ENCODE results near the gene MT1A. TPM values are rescaled to one million over a fixed set of nuclear protein-coding genes. Genes with fewer than 3 reads are reported as not detected.

MT1A gene
- total RNA-seq, 1 experiment from 2014 or later, result not detected

GRCh38 chr16:56679818-56680217, 41.4 kb downstream of the MT1A start:
- ChIA-PET POLR2A (ENCODE audit: low non-redundant PET) (no interaction called here), CTCF (no interaction called here)
- intact Hi-C loops (cut with micrococcal nuclease; ENCODE audit: unreplicated experiment), result loop anchor here (5.0 kb wide), 1 partner anchor 73 kb away; the partner anchor contains the start of gene MT2A
- H3K36me3 ChIP-seq (ENCODE audit: insufficient read depth, low read length, poor library complexity, severe bottlenecking), result no peaks in the 10 kb centered on the region
- no TSS peak for BruUV-seq (replicated peaks)
- DNase-seq (ENCODE audit: low spot score), result no peak
- H3K4me3 ChIP-seq (ENCODE audit: low read depth, low read length, poor library complexity, severe bottlenecking), result no peak overlapping the region
- no peaks in the 10 kb centered on the region for H3K9me3 ChIP-seq (ENCODE audit: low read depth, low read length, poor library complexity, severe bottlenecking)
- no peaks in the 10 kb centered on the region for H3K4me1 ChIP-seq (ENCODE audit: insufficient read depth, low read length, poor library complexity, severe bottlenecking)
- H3K27me3 ChIP-seq (replicated peaks; ENCODE audit: insufficient read depth, low read depth, low read length, poor library complexity), result no peaks in the 10 kb centered on the region
- H3K27ac ChIP-seq (ENCODE audit: low read depth, low read length, poor library complexity, severe bottlenecking), result no peak overlapping the region
- TF ChIP-seq EZH2 (IDR thresholded peaks at IDR 0.05; ENCODE audit: borderline replicate concordance, low read depth, low read length, poor library complexity, severe bottlenecking) (no peak), CTCF (conservative IDR thresholded peaks at IDR 0.05; ENCODE audit: low read depth, low read length) (no peak)

GRCh38 chr16:56681939-56682702, 43.7 kb downstream of the MT1A start, which contains the start of gene MT1X:
TSS of gene MT1X (plus strand) at chr16:56682470. CDS start at chr16:56682541, 71 bp downstream.
- Histone ChIP-seq H3K4me3 (ENCODE audit: low read depth, low read length, poor library complexity, severe bottlenecking) (peak within 1 kb of the TSS; percentile 51), H3K36me3 (ENCODE audit: insufficient read depth, low read length, poor library complexity, severe bottlenecking) (no peaks in the 10 kb centered on the region), H3K9me3 (ENCODE audit: low read depth, low read length, poor library complexity, severe bottlenecking) (no peaks in the 10 kb centered on the region), H3K27me3 (replicated peaks; ENCODE audit: insufficient read depth, low read depth, low read length, poor library complexity) (no peaks in the 10 kb centered on the region), H3K4me1 (ENCODE audit: insufficient read depth, low read length, poor library complexity, severe bottlenecking) (no peaks in the 10 kb centered on the region), H3K27ac (ENCODE audit: low read depth, low read length, poor library complexity, severe bottlenecking) (peak within 1 kb of the TSS; percentile 35)
- intact Hi-C loops (cut with micrococcal nuclease; ENCODE audit: unreplicated experiment), result loop anchor here (5.0 kb wide), 1 partner anchor 75 kb away; the partner anchor contains the start of gene MT2A
- peak; percentile 93 for DNase-seq (ENCODE audit: low spot score)
- BruUV-seq (replicated peaks), result no TSS peak
- CTCF ChIA-PET, result no interaction called here
- TF ChIP-seq EZH2 (IDR thresholded peaks at IDR 0.05; ENCODE audit: borderline replicate concordance, low read depth, low read length, poor library complexity, severe bottlenecking), result no peak
- TF ChIP-seq CTCF (conservative IDR thresholded peaks at IDR 0.05; ENCODE audit: low read depth, low read length), result no peak
- POLR2A ChIA-PET (ENCODE audit: low non-redundant PET), result no interaction called here

- Histone ChIP-seq H3K9me3 (ENCODE audit: low read depth, low read length, poor library complexity, severe bottlenecking) (no peaks in the 10 kb centered on the region), H3K4me1 (ENCODE audit: insufficient read depth, low read length, poor library complexity, severe bottlenecking) (no peaks in the 10 kb centered on the region), H3K27me3 (replicated peaks; ENCODE audit: insufficient read depth, low read depth, low read length, poor library complexity) (no peaks in the 10 kb centered on the region), H3K36me3 (ENCODE audit: insufficient read depth, low read length, poor library complexity, severe bottlenecking) (no peaks in the 10 kb centered on the region), H3K27ac (ENCODE audit: low read depth, low read length, poor library complexity, severe bottlenecking) (no peak overlapping the region), H3K4me3 (ENCODE audit: low read depth, low read length, poor library complexity, severe bottlenecking) (peak overlapping the region; percentile 51)
- TF ChIP-seq CTCF (conservative IDR thresholded peaks at IDR 0.05; ENCODE audit: low read depth, low read length) (no peak), EZH2 (IDR thresholded peaks at IDR 0.05; ENCODE audit: borderline replicate concordance, low read depth, low read length, poor library complexity, severe bottlenecking) (no peak)
- ChIA-PET POLR2A (ENCODE audit: low non-redundant PET) (no interaction called here), CTCF (interaction anchor here (0.9 kb wide), 1 partner anchor 9 kb away, joined by 3 read pairs; no protein-coding TSS in a partner anchor)
- DNase-seq (ENCODE audit: low spot score), result no peak
- TSS peak; percentile 90 for BruUV-seq (replicated peaks)
- intact Hi-C loops (cut with micrococcal nuclease; ENCODE audit: unreplicated experiment), result loop anchor here (5.0 kb wide), 1 partner anchor 76 kb away; the partner anchor contains the start of gene MT2A
Measured at GRCh38 chr16:56682703-56683397, 44.4 kb downstream of the MT1A start.
